Stimulated activated CD8-positive, alpha-beta memory T cell treated with anti-CD3 and anti-CD28 coated beads, Interleukin-2, amount 100 ng/mL, for 1 hour (primary cell): ENCODE results near the gene OOSP4A.
"Not testable (repeated sequence)": the region's sequence is repeated elsewhere in the genome, so short reads cannot be mapped to it uniquely, and the experiment has no call there.

Experiments used
- DNase-seq, 2 donors: peaks; one replicate each; pipeline ENCODE4 v3.0.0-alpha.2; 2020; ENCODE audit warnings: low read depth in 2 of 2

The OOSP4A gene

GRCh38 chr11:59981106-59981770 lies 17.4 kb downstream of the OOSP4A start:
- no peak for DNase-seq

- not testable (repeated sequence) for DNase-seq
Measured at GRCh38 chr11:59982037-59982436, 18.2 kb downstream of the OOSP4A start.

- no peak for DNase-seq
Measured at GRCh38 chr11:59983212-59983611, 19.4 kb downstream of the OOSP4A start.

GRCh38 chr11:59984368-59984767 lies 20.5 kb downstream of the OOSP4A start:
- DNase-seq: no peak

- no peak for DNase-seq
Measured at GRCh38 chr11:59990421-59990820, 26.6 kb downstream of the OOSP4A start.

GRCh38 chr11:59992425-59992824 lies 28.6 kb downstream of the OOSP4A start:
- no peak for DNase-seq

GRCh38 chr11:59997800-59998199 lies 34.0 kb downstream of the OOSP4A start:
- DNase-seq: no peak

GRCh38 chr11:59999691-60000090 lies 35.9 kb downstream of the OOSP4A start:
- DNase-seq: no peak

GRCh38 chr11:60003729-60004128 lies 39.9 kb downstream of the OOSP4A start:
- DNase-seq: no peak

- DNase-seq: no peak
Measured at GRCh38 chr11:60005360-60005759, 41.5 kb downstream of the OOSP4A start.

GRCh38 chr11:60016881-60017280 lies 53.0 kb downstream of the OOSP4A start, which contains the start of gene OOSP4B:
Gene OOSP4B (plus strand): TSS chr11:60017181.
- no peak for DNase-seq

GRCh38 chr11:60018058-60018457 lies 54.2 kb downstream of the OOSP4A start:
- DNase-seq: no peak
